T-helper 1 cell treated with Interleukin-12 subunit alpha and Interleukin-12 subunit beta and Interleukin-4 antibody, amounts not matched to agents 30 ng/mL and 1 ng/mL, for 36 hours (primary cell): Measurements from ENCODE around the gene NLN. TPM values are rescaled to one million over a fixed set of nuclear protein-coding genes. Genes with fewer than 3 reads are reported as not detected.
"Not testable (repeated sequence)": the region's sequence is repeated elsewhere in the genome, so short reads cannot be mapped to it uniquely, and the experiment has no call there.

Experiments
- intact Hi-C: fragments of 100-400 bp; cut with micrococcal nuclease; formaldehyde crosslinking; loops from one replicate; pipeline ENCODE4 v1.15.1; 2024
- total RNA-seq: library from RNA; stranded (reverse); gene quantifications from 2 replicates; pipeline ENCODE4 v1.2.3, GENCODE V29; 2022

Gene NLN
- total RNA-seq, 1 donor from 2014 or later = 12.1 TPM

DNA sequence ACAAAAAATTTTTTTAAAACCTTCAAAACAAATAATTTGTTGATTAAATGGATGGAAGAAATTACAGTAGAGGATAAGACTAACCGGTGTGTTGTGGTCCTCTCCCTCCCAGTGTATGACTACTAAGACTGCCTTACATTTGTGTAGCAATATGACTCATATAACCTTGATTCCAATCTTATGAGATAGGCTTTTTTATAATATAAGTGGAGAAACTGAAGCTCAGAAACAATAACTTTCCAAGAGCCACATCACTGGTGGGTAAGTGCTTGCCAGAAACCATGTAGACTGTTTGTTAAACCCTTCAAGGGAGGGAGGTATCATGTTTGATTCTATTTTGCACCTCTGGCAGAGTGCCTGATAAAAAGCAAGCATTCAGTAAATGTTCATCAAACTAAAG, 47.5 kb downstream of the NLN start:
- intact Hi-C loops = loop anchor here (5.0 kb wide), 1 partner anchor 33 kb away; no protein-coding TSS in a partner anchor

DNA sequence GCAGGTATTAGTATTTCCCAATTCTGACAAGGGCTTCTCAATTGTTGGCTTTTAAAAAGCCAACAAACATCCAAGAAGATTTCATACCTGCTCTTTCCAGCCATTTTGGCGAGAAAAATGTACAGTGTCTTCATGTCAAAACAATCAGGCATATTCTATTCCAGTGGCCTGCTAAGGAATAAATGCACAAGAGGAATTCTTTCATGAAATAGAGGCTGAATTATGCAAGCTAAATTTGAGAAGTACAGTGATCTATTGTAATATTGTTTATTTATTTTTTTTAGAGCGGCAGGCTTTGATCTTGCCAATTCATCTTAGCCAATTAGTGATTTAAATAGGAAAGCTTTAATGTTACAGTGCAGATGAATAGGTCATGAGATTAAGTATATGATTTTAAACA, 49.3 kb downstream of the NLN start:
- intact Hi-C loops = no loop called here

DNA sequence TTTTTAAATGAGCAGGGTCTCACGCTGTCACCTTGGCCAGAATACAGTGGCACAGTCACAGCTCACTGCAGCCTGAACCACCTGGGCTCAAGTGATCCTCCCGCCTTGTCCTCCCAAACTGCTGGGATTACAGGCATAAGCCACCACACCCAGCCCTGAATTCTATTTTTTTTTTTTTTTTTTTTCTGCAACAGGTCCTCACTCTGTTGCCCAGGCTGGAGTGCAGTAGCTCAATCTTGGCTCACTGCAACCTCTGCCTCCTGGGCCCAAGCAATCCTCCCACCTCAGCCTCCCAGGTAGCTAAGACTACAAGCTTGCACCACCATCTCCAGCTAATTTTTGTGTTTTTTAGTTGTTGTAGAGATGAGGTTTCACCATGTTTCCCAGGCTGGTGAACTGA, 51.0 kb downstream of the NLN start:
- intact Hi-C loops = not testable (repeated sequence)

DNA sequence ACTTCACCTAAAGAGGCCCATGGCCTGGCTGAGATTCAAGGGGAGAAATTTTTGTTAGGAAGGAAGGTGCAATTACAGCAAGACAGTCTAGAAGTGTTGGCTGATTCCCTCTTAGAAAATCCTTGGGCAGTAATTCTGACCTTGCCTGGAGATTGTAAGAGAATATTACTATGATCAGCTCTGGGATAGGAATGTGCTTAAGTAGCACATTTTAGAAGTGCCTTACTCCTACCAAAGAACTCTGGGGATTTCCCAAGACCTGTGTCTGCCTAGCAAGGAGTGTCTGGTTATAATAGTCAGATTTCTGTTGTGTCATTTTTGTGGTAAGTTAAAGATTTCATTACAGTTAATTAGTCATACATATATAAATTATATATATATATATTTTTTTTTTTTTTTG, 52.3 kb downstream of the NLN start:
- intact Hi-C loops = loop anchor here (2.0 kb wide), 1 partner anchor 14 kb away; no protein-coding TSS in a partner anchor

DNA sequence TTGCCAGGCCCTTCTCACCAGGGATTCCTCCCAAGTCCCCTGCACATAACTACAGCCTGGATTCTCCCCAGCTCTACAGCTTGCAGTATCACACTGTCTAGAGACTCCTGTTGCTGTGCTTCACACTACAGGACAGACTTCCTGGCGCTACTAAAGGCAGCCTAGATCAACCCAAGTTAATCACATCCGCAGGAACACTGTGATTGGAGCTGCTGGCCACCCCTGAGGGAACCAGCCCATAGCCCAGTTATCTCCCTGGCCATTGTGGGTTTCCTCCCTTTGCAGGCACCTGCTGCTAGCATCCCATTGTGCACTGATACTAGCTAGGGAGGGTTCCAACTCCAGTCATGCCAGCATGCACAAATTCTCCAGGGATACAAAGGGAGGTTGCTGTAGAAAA, 53.5 kb downstream of the NLN start:
- intact Hi-C loops = loop anchor here (2.0 kb wide), 1 partner anchor 15 kb away; no protein-coding TSS in a partner anchor

DNA sequence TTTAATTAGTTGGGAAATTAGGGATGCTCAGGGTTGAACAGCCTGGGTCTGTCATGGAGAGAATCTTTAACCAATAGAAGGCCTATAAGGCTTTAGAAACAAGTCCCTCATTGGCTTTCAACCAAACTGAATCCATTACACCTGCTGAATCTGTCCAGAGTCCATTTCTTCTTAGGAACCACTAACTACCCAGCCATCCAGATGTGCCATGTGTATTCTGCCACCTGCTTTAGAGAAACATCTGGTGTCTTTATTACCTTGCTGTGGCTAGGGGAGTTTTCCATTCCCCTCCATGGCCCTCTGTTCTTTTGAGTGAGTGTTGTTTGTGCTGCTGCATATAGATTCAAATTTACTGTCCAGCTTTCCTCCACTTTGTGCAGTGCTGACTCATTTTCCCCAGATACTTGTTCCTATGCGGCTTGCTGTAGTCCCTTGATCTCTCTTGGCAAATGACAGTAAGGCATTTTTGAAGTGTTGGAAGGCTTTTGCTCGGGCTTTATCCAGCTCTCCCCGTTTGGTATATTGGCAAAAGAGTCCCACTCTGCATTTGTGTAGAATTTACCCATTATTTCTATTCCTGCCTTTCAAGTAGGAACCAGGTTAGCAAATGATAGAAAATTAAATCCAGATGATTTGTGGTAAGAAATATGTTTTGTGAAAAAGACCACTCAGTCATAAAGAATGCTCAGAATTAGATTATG, 54.6 kb downstream of the NLN start:
- intact Hi-C loops = no loop called here

DNA sequence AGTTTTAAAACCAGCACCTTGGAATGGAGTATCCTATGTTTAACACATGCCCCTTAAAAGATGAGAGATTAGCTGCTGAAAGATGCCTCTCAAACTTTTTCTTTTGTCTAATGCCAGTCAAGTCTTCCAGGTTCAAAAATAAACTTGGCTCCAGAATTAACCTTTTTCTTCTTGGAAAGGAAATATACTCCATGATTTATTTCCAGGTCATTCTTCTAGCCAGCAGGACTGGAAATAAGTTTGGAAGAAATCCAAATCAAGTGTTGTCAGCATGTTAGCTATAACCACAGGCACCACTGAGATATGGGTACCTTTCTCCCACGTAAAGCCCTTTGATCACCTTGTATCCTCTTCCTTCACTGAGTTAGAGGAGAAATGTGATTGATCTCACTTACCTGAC, 56.1 kb downstream of the NLN start:
- intact Hi-C loops = no loop called here

DNA sequence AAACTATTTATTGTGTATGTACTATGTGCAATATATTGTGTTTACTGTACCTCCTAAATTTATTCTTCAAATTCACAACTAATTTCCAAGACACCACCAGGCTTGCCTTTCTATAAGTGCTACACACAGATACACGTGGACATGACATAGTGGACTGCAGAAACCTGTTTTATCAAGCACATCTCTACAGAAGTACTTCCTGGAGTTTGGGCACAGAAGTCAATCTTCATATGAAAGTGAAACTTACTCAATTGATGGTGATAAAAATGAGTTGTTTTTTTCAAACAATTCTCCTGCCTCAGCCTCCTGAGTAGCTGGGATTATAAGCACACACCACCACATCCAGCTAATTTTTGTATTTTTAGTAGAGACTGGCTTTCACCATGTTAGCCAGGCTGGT, 57.6 kb downstream of the NLN start:
- intact Hi-C loops = loop anchor here (1.0 kb wide), 3 partner anchors 25 to 148 kb away; partner anchors contain the start of genes NLN and SGTB

DNA sequence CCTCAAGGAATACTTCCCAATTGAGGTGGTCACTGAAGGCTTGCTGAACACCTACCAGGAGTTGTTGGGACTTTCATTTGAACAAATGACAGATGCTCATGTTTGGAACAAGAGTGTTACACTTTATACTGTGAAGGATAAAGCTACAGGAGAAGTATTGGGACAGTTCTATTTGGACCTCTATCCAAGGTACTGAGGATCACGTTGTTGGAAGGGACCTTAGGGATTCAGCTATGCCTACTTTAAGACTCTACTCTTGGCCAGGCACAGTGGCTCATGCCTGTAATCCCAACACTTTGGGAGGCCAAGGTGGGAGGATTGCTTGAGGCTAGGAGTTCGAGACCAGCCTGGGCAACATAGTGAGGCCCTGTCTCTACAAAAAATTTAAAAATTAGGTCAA, 66.3 kb downstream of the NLN start:
- intact Hi-C loops = not testable (repeated sequence)

DNA sequence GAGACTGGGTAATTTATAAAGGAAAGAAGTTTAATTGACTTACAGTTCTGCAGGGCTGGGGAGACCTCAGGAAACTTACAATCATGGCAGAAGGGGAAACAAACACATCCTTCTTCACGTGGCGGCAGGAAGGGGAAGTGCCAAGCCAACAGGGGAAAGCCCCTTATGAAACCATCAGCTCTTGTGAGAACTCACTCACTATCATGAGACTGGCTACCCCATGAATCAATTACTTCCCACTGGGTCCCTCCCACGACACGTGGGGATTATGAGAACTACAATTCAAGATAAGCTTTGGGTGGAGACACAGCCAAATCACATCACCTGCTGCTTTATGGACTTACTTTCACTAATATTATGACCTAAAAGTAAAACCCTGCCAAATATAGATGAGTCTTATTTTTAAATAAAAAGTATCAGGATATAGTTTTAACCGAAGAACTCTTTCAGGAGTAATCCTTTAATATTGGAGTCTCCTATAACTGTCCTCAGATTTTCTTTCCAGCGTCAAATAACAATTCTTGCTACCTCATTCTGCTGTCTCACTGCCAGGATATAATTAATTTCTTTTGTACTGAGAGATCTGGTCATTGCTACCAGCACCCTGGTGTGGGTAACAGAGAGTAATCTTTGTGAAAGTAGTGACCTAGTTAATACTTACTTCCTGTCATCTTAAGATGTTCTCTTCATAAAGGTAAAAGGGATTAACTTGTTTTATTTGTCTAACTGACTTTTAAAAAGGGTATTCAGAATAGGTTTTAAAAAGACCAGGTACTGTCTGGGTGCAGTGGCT, 68.6 kb downstream of the NLN start:
- intact Hi-C loops = no loop called here

DNA sequence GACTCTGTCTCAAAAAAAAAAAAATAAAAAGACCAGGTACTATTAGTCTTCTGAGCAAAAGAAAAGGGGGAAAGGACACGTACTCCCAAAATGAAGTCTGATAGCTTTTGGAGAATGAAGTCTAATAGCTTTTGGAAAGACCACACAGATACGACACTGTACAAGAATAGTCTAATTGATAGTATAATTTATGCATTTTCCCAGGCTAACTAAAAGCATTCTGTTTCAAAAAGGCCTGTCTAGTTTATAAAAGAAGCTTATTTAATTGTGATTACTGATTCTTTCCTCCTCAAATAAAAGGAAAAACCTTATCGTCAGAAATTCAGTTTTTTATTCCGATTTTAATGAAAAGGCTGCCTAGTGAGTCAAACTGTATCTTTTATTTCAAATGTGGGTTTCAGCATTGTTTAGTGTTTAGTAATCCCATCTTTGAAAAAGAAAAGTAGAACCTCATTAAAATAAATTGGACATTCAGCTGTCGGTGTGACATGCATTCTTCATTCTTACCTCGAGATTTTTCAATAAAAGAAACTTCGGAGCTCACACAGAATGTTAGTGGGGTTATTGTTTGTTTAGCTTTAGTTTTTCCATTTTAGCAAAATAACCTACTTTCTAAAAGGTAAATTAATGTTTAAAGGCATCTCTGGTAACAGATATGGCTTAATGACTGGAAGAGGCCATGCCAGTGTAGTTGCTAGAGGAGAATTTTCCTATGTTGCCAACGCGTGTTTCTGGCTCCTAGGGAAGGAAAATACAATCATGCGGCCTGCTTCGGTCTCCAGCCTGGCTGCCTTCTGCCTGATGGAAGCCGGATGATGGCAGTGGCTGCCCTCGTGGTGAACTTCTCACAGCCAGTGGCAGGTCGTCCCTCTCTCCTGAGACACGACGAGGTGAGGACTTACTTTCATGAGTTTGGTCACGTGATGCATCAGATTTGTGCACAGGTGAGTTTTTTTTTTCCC, 70.0 kb downstream of the NLN start:
- intact Hi-C loops = no loop called here

DNA sequence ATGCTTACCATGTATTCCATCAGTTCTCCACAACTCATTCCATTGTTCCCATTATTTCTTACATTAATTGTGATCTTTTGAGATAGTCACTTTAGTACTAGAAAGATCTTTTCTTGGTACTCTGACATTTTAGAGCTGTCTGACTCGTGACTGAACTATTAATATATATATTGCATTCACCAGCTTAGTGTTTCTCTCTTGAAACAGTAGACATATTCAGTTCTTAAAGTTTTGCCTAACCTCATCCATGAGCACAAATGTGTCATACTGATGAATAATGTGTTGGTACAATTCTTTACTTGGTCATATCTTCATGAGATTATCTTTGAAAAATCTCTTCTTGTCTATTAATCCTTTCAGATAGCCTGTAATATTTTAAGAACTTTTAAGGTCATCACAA, 74.3 kb downstream of the NLN start:
- intact Hi-C loops = no loop called here

DNA sequence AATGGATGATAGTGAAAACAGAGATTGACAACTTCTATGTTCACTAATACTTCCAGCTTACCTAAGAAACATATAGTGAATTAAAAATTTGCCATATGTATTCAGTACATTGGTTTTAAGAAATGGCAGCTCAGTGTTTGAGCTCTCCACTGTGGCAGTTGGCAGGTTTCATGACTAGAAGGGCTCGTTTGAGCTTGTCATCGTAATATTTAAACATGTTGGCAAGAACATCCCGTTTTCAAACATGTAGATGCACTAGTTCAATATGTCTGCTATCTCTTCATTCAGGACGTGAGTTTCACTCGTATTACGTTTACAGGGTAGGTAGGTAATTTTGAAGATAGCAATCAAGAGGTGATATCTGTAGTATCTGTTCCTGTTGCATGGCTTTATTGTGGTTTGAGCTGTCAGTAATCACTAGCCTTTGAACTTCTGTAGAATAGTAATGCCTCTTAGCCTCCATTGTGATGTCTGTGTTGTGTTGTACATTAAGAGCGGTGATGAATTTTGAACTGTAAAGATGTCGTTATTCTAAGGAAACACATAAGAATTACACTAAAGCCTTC, 74.8 kb downstream of the NLN start:
- intact Hi-C loops = no loop called here

DNA sequence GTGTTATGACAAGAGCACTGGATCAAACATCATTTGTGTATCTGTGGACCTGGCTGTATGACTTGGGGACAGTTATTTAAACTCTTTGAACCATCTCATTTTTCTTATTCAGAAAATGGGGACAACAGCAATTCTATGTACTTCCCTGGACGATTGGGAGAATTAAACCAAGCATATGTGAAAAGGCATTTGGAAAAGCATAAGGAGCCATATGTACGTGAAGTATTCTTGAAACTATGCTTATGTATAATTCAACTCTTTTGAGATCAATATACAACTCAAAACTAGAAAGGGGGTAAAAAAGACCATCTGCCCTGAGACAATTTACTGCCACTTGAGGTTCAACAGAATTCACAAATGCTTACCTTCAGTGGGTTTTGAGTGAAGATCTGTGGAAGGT, 75.5 kb downstream of the NLN start:
- intact Hi-C loops = no loop called here

DNA sequence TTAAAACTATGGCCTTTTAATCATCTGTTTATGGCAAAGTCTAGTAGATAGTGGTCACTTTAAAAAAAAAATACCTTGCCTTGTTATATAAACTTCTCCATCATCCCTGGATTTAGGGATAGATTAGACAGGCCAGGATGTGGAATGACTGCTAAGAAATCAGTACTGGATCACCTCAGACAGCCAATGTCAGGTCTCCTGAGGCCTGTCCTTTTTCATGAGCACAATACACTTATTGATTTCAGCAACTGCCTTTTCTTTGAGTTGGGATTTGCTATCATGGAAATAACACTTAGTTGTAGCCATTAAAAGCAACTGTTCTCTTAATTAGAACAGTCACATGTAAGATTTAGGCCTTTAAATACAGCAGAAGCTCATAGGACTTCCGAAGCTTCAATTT, 77.9 kb downstream of the NLN start:
- intact Hi-C loops = loop anchor here (5.0 kb wide), 2 partner anchors 33 to 78 kb away; partner anchors contain the start of genes NLN and SGTB

DNA sequence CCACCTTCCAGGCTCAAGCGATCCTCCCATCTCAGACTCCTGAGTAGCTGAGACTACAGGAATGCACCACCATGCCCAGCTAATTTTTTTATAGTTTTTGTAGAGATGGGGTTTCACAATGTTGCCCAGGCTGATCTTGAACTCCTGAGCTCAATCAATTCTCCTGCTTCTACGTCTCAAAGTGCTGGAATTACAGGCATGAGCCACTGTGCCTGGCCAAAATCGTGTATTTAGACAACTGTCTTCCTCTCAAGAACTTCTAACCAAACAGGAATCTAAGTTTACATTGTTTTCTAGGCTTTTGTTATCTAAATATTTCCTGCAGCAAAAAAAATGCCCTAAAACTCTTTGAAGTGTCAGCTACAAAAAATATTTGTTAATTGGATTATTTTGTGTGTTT, 78.8 kb downstream of the NLN start:
- intact Hi-C loops = loop anchor here (5.0 kb wide), 2 partner anchors 33 to 78 kb away; partner anchors contain the start of genes NLN and SGTB

DNA sequence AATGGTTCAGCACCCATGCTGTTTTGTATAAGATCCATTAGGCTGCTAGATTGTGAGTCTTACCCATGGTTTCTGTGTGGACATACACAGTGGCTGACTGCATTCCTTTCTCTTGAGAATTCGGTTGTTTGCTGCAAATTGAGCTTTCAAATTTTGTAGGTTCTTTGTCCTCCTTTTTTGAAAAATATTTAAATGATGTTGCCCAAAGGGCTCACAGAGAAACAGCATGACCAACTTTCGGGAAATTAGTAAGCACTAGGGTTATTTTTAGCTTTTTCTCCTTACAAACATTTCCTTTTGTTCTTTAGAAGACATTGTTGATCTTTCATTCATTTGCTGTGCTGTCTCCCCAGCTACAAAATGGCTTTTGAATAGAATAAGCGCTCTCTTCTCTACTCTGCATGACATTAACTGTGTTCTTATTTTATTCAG, 79.4 kb downstream of the NLN start:
- intact Hi-C loops = loop anchor here (5.0 kb wide), 2 partner anchors 34 to 79 kb away; partner anchors contain the start of genes NLN and SGTB

DNA sequence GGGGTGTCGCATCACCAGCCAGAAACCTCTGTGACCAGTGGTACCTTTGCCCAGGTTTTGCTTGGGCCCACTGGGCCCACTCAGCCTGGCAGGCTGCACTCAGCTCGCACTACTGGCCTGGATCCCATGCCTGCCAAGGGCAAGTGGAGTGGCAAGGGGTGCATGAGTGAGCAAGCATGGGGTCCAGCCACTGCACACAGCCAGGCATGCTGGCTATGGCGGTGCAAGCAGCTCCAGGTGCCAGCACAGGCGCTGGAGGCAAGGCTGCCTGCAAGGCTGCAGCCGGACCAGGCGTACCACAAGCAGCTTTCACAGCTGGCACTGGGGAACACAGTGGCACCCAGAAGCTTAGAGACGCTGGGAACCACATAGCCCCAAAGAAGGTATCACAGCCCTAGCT, 80.1 kb downstream of the NLN start:
- intact Hi-C loops = loop anchor here (5.0 kb wide), 2 partner anchors 35 to 80 kb away; partner anchors contain the start of genes NLN and SGTB

DNA sequence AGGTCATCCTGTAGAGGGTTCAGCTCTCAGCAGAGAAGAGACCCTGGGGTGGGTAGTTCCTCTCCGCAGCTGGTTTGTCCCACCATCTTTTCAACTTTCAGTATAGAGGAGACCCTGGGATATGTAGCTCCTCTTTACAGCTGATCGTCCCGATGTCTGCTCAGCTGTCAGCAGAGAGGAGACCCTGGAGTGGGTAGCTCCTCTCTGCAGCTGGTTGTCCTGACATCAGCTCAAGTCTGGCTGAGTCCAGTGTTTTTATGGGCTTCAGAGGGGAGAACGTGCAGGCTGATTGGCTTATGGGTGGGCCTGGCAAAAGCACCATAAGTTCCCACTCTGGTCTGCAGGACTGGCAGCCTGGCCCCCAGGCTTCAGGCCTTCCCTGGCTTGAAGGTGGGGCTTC, 80.8 kb downstream of the NLN start:
- intact Hi-C loops = loop anchor here (5.0 kb wide), 2 partner anchors 36 to 81 kb away; partner anchors contain the start of genes NLN and SGTB

DNA sequence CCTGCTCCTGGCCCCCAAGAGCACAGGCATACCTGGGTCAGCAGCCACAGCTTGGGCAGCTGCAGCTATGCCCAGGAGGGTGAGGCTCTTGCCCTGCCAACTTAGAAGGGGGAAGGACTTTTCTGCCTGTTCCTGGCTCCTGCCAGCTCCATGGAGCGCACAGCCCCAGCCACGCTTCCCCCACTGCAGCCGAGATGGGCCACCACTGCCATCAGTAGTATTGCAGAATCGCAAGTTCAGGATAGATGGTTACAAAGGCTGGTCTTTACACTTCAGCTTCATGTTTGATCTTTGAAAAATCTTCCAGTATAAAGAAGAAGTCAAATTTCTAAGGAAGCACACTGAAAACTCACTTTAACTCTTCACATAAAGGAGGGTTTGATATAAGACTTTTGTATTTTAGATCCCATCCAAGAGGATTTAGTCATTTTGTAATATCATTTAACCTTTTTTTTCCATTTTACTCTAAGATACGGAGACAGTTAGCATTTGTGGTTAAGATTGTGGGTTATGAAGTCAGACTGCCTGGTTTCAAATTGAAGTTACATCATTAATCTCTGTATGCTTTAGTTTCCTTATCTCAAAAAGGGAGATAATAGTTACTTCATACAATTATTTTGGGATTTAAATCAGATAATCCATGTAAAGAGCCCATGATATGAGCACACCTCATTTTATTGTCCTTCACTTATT, 81.8 kb downstream of the NLN start:
- intact Hi-C loops = loop anchor here (1.0 to 5.0 kb wide), 5 partner anchors 22 to 123 kb away; partner anchors contain the start of genes NLN and SGTB
